Islet precursor cell (in vitro differentiated cells): ENCODE data around the gene STN1.
A peak's percentile ranks its signal among the peaks of the same experiment; 100 is the strongest.

Experiments used
- DNase-seq: peaks from one replicate; pipeline ENCODE4 v3.0.0-alpha.2; 2018

Gene STN1

DNA sequence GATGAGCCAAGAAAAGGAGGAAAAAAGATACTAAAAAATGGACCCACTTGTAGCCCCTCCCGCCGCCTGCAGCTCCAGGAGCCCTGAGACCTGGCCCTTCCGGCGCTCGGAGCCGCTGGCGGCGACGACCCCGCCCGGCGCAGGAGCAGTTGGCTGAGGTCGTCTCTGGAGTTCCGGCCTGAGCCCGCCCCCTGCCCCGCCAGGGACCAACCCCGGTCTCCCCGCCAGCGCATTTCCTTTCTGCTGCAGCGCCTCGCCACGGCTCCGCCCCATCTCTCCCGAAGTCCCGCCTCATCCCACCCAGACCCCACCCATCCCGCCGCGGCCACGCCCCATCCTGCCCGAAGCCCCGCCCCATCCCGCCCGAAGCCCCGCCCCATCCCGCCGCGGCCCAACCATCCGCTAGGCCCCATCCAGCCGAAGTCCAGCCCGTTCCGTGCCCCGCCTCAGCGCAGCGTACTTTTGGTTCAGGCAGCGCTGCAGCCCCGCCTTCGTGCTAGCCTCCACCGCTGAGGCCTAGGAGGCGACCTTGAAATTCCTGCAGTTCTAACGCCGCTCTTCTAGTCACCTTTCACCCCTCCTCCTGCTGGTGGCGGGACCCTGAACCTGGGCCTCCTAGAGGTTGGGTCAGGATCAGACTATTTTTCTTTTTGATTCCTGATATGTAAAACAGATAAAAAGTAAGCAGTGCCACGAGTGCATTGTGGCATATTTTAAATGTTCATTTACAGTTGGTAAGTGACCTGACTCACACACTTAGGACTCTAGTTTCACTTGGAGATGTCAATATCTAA, at the start of gene STN1:
Gene STN1 (minus strand): TSS at position 132 of the 794 bp plus-strand sequence. CDS start 590 bp downstream, outside the sequence.
- peak; percentile 99 for DNase-seq

DNA sequence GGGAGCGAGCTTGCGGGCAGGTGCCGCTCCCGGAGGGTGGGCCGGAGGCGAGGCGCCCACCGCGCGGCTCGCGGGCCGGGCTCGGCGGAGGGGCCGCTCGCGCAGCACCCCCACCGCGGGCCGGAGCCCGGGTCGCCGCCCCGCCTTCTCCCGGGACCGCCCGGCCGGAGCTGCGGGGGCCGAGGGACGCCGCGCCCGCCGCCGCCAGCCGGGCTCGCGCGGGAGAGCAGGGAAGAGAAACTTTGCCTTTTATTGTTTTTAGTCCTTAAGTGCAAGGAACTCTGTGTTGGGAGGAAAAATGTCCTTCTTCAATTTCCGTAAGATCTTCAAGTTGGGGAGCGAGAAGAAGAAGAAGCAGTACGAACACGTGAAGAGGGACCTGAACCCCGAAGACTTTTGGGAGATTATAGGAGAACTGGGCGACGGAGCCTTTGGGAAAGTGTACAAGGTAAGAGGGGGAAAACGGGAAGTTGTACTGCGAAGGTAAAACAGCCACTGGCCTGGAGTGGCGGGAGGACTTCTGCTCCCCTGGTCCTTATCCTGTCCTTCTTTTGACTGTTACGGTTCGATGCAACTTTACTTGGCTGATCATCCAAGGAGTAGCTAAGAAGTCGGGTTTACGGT, 49.6 kb upstream of the STN1 start:
- peak; percentile 54 for DNase-seq

GRCh38 chr10:103966671-103967447, 48.9 kb upstream of the STN1 start, which contains the start of gene SLK:
Gene SLK, plus strand, starts transcription at chr10:103967140. Its CDS starts 606 bp downstream, at chr10:103967746.
- peak; percentile 80 for DNase-seq

DNA sequence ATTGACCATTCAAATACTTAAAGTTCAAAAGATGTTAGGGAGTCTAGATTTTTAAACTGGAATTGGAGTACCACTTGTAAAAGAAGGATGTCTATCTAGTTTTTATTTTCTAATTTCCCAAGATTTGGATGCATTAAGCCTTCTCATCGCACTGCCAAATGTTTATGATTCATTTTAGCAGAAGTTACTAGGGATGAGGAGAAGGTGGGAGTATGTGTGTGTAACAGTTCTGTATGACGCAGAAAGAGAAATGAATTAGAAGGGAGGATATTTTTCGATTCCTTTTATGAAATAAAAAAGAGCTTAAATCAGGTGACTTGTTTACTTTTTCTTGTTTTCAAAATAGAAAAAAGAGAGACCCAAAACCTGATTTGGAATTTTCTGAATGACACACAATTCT, 42.1 kb upstream of the STN1 start:
- no peak for DNase-seq

DNA sequence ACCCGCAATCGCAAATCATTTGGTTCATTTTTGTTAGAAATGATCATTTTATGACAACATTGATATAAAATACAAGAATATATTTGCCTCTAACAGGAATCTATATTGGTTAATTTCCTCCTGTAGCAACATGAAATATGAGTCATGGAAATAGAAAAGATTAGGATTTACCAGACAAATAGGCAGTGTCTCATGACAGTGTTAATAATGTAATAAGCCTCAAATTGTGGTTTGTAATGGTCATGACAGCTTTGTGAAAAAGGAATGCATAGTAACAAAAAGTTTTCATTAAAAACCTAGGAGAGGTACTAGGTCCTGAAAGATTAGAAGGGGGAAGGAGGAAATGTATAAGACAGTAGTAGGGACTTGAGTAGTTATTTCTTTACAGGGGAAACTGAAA, 41.0 kb upstream of the STN1 start:
- no peak for DNase-seq

GRCh38 chr10:103954543-103954942, 36.6 kb upstream of the STN1 start:
- no peak for DNase-seq

DNA sequence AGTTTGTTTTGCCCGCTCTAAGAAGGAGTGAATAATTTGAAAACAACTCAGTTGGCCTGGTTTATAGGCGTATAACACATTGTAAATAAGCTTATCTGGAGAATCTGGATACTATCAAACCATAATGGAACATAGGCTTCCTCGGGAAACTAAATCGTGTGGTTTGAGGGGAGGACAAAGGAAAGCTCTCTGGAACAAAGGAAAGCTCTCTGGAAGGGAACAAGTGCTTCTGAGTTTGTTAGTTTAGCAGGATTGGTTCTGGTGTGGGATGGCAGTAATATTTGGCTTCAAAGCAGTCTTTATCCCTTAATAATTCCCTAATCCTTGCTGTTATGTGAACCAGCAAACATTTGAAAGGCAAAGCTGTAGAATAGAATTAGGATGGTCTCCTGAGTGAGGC, 34.0 kb upstream of the STN1 start:
- no peak for DNase-seq

DNA sequence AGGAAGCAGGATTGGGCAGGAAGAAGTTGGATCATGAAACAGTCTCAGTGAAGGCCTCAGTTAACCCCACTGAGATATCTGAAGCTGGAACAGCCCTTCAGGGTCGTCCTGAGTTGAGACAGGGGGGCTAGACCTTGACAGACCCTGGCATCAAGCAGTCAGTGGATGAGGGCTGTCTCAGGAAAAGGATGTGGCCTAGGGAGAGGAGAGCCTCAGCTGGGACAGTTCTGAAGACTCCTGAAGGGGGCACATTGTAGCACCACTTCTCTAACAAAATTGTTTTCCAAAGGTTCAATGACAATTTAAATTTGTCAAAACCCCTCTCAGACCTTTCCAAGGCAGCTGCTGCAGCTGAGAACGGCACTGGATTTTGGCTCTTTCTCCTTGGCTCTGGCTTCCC, 33.2 kb upstream of the STN1 start:
- DNase-seq, result no peak

DNA sequence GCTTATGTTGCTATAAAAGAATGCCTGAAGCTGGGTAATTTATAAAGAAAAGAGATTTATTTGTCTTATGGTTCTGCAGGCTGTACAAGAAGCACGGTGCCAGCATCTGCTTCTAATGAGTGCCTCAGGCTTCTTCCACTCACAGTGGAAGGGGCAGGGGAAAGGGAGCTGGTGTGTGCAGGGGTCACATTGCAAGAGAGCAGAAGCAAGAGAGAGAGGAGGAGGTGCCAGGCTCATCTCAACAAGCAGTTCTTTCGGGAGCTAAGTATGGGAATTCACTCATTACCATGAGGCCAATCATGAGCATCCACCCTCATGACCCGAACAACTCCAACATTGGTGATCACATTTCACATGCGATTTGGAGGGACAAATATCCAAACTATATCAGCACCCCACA, 31.7 kb upstream of the STN1 start:
- no peak for DNase-seq

GRCh38 chr10:103947799-103948516, 30.0 kb upstream of the STN1 start:
- DNase-seq, result no peak

- DNase-seq, result no peak
These were observed 24.9 kb upstream of the STN1 start for GRCh38 chr10:103942866-103943265.

DNA sequence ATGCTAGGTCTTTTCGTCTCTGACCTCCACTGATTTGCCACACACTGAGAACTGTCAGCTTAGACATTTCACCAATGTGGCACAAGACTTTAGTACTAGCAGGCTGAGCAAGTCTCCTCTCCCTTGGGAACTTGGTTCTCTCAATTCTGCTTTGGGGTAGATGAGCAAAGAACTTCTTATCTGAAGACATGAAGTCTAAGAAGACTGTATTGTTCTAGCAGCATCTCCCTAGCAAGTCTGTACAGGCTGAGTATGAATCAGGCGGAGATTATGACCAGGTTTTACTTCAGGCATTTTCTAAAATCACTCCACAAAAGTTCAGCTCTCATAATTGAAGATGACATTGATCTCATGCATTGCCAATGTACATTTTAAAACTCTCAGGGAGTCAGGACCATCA, 23.8 kb upstream of the STN1 start:
- no peak for DNase-seq

DNA sequence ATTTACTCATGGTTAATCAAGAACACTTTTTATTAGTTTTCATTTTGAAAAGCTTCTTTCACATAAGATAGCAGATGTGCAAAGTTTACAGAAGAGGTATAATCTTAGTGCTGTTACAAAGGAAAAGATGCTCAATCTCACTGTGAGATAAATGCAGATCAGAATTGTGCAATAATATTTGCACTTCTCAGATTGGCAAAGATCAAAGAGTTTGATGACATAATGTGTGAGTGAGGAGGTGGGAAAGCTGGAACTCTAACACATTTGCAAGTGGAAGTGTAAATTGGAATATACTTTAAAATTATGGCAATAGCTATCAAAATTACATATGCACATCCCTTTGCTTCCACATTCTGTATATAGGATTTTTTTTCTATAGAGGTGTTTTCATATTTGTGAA, 21.5 kb upstream of the STN1 start:
- DNase-seq, result no peak

GRCh38 chr10:103936022-103936421, 18.0 kb upstream of the STN1 start:
- no peak for DNase-seq

- no peak for DNase-seq
These were observed 16.3 kb upstream of the STN1 start for GRCh38 chr10:103934308-103934707.

GRCh38 chr10:103933557-103934121, 15.7 kb upstream of the STN1 start:
- DNase-seq, result no peak

DNA sequence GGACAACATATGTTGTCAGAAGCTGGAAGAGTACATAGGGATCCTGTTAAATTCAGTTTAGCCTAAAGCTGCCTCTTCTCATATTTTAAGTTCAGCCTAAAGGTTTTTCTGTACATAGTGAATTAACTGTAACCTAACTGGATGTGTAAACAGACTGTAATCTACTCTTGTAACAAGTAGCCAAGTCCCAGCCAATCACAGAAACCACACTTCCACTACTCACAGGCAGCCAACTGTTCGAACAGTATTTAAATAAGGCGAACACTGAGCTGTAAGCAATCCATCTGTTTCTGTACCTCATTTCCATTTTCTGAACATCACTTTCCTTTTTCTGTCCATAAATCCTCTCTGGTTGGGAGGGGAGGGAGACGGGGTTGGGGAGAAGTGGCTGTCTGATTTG, 15.0 kb upstream of the STN1 start:
- no peak for DNase-seq

DNA sequence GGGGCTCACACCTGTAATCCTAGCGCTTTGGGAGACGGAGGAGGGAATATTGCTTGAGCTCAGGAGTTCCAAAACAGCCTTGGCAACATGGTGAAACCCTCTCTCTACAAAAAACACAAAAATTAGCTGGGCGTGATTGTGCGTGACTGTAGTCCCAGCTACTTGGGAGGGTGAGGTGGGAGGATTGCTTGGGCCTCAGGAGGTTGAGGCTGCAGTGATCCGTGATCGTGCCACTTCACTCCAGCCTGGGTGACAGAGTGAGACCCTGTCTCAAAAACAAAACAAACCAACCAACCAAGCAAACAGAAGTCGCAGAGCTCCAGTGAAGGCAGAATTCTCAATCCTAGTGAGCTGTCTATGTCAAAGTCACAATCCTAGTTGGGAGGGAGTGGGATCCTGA, 14.3 kb upstream of the STN1 start:
- DNase-seq, result no peak

- peak; percentile 84 for DNase-seq
These were observed 13.6 kb upstream of the STN1 start for GRCh38 chr10:103931603-103932002.

GRCh38 chr10:103930881-103931280, 12.9 kb upstream of the STN1 start:
- no peak for DNase-seq

GRCh38 chr10:103930449-103930848, 12.5 kb upstream of the STN1 start:
- no peak for DNase-seq

DNA sequence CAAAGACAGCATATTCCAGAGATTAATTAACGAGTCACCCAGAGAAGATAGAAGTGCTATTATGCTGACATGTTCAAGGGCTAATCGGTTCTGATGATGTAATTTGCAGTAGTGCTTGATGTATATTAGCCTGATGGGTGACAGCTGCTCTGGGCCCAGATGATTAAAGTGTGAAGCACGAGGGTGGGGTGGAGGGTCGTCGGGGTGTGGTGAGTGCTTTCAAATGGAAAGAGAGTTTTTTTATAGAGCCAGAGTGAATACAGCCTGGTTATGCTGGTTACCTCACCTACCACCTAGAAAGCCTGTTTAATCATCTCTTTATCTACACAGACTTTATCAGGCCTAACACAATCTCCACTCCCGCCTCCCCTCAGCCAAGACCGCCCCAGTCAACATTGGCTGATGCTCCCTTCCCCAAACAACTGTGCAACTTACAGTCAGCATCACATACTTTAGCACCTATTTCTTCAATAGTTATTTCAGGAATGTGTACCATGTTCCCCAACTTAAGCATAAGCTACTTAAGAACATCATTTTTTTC, 11.5 kb upstream of the STN1 start:
- no peak for DNase-seq
